ENCODE data around the gene PLAC8L1. TPM values are rescaled to one million over a fixed set of nuclear protein-coding genes. Genes with fewer than 3 reads are reported as not detected.

The PLAC8L1 gene
- total RNA-seq, 1 experiment from 2014 or later: not detected

GRCh38 chr5:146034605-146035004, 70.8 kb downstream of the PLAC8L1 start:
- H3K27ac ChIP-seq: no peak overlapping the region
- H3K9me2 ChIP-seq (ENCODE audit: insufficient read depth): no peaks in the 10 kb centered on the region
- H3F3A ChIP-seq (ENCODE audit: insufficient read depth, low read depth): no peaks in the 10 kb centered on the region
- H3K4me1 ChIP-seq (replicated peaks; ENCODE audit: insufficient read depth): no peaks in the 10 kb centered on the region
- H3K4me3 ChIP-seq: no peak overlapping the region
- ChIA-PET CTCF (no interaction called here), POLR2A (ENCODE audit: unreplicated experiment) (no interaction called here)
- H3K27me3 ChIP-seq (ENCODE audit: insufficient read depth, low read depth): no peaks in the 10 kb centered on the region
- H3K9me3 ChIP-seq (ENCODE audit: insufficient read depth, low read depth): no peaks in the 10 kb centered on the region
- TF ChIP-seq, protein P1, sequence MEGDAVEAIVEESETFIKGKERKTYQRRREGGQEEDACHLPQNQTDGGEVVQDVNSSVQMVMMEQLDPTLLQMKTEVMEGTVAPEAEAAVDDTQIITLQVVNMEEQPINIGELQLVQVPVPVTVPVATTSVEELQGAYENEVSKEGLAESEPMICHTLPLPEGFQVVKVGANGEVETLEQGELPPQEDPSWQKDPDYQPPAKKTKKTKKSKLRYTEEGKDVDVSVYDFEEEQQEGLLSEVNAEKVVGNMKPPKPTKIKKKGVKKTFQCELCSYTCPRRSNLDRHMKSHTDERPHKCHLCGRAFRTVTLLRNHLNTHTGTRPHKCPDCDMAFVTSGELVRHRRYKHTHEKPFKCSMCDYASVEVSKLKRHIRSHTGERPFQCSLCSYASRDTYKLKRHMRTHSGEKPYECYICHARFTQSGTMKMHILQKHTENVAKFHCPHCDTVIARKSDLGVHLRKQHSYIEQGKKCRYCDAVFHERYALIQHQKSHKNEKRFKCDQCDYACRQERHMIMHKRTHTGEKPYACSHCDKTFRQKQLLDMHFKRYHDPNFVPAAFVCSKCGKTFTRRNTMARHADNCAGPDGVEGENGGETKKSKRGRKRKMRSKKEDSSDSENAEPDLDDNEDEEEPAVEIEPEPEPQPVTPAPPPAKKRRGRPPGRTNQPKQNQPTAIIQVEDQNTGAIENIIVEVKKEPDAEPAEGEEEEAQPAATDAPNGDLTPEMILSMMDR (conservative IDR thresholded peaks at IDR 0.05): no peak
- TF ChIP-seq EZH2 (IDR thresholded peaks at IDR 0.05; ENCODE audit: low read depth): no peak
- no peak overlapping the region for H2AFZ ChIP-seq
- no peaks in the 10 kb centered on the region for H3K36me3 ChIP-seq (ENCODE audit: low read depth)
- H4K20me1 ChIP-seq (ENCODE audit: insufficient read depth): no peaks in the 10 kb centered on the region
- intact Hi-C loops (cut with micrococcal nuclease; ENCODE audit: unreplicated experiment): no loop called here
- no peaks in the 10 kb centered on the region for H3K79me2 ChIP-seq (ENCODE audit: low read depth)
- no peak for DNase-seq
- BruUV-seq (replicated peaks): no TSS peak
- H3K4me2 ChIP-seq: no peak overlapping the region

Other genes with a start within 250 kb of the PLAC8L1 start
- not detected in 2 replicates for gene GRXCR2, start 232.6 kb downstream of the PLAC8L1 start, total RNA-seq (2021)
- 30.9 and 37.2 TPM in 2 replicates for gene SH3RF2, start 169.0 kb downstream of the PLAC8L1 start, total RNA-seq (2021)
- gene LARS1, start 77.1 kb upstream of the PLAC8L1 start, total RNA-seq (2021): 111 and 146 TPM in 2 replicates
- 12.0 and 25.1 TPM in 2 replicates for gene RBM27, start 98.0 kb upstream of the PLAC8L1 start, total RNA-seq (2021)
- gene POU4F3, start 233.3 kb upstream of the PLAC8L1 start, total RNA-seq (2021): 0.23 TPM in 1 of 2 replicates, not detected in the other